Neural cell (in vitro differentiated cells): ENCODE results near the gene RANBP10. TPM values are rescaled to one million over a fixed set of nuclear protein-coding genes. Genes with fewer than 3 reads are reported as not detected.

Experiments used
- H2AFZ ChIP-seq: fragments of 200-600, 300-800 bp; sonication (generic), shearing (Covaris generic); 2 replicates; pipeline ENCODE4 v1.6.0; 2014; ENCODE audit warnings: low read depth, mild to moderate bottlenecking, antibody characterized with exemption, low read length, moderate library complexity
- H3F3A ChIP-seq: fragments of 200-600 bp; shearing (Covaris generic); 2 replicates; pipeline ENCODE4 v1.6.1; 2016; ENCODE audit warnings: mild to moderate bottlenecking, moderate library complexity, mixed read lengths, antibody characterized with exemption, low read length; ENCODE audit not compliant: insufficient read depth, poor library complexity, severe bottlenecking
- H3K27ac ChIP-seq: fragments of 200-600, 300-800 bp; sonication (generic), shearing (Covaris generic); 2 replicates; pipeline ENCODE4 v1.5.1; 2014; ENCODE audit warnings: mild to moderate bottlenecking, low read length, moderate library complexity
- H3K27me3 ChIP-seq: fragments of 300-800, 200-600 bp; sonication (generic), shearing (Covaris generic); 2 replicates; pipeline ENCODE4 v1.6.0; 2014; ENCODE audit warnings: mild to moderate bottlenecking, low read depth, low read length, moderate library complexity; ENCODE audit not compliant: insufficient read depth
- H3K36me3 ChIP-seq: fragments of 300-800, 200-600 bp; sonication (generic), shearing (Covaris generic); 2 replicates; pipeline ENCODE4 v1.5.1; 2014; ENCODE audit warnings: mild to moderate bottlenecking, antibody characterized with exemption, low read length, moderate library complexity; ENCODE audit not compliant: insufficient read depth
- H3K4me2 ChIP-seq: fragments of 300-800, 200-600 bp; sonication (generic), shearing (Covaris generic); 2 replicates; pipeline ENCODE4 v1.6.0; 2014; ENCODE audit warnings: mild to moderate bottlenecking, low read length
- H3K4me3 ChIP-seq: fragments of 300-800, 200-600 bp; sonication (generic), shearing (Covaris generic); 2 replicates; pipeline ENCODE4 v1.5.1; 2014; ENCODE audit warnings: mild to moderate bottlenecking, low read length, moderate library complexity
- H3K79me2 ChIP-seq: fragments of 200-600 bp; shearing (Covaris generic); replicated peaks from 2 replicates; pipeline ENCODE4 v1.6.0; 2014; ENCODE audit warnings: mild to moderate bottlenecking, low read length, moderate library complexity; ENCODE audit not compliant: insufficient read depth
- H3K9ac ChIP-seq: fragments of 300-800, 200-600 bp; sonication (generic), shearing (Covaris generic); 2 replicates; pipeline ENCODE4 v1.6.1; 2016; ENCODE audit warnings: mild to moderate bottlenecking, low read length, mixed read lengths
- H3K9me2 ChIP-seq: fragments of 200-600 bp; shearing (Covaris generic); 2 replicates; pipeline ENCODE4 v1.6.1; 2016; ENCODE audit warnings: mild to moderate bottlenecking, low read length, mixed read lengths; ENCODE audit not compliant: insufficient read depth
- H3K9me3 ChIP-seq: fragments of 200-600, 300-800 bp; sonication (generic), shearing (Covaris generic); 2 replicates; pipeline ENCODE4 v1.6.1; 2016; ENCODE audit warnings: mild to moderate bottlenecking, mixed run types, low read length, moderate library complexity, mixed read lengths
- H4K20me1 ChIP-seq: fragments of 200-600 bp; shearing (Covaris generic); 2 replicates; pipeline ENCODE4 v1.6.1; 2016; ENCODE audit warnings: mild to moderate bottlenecking, mixed run types; ENCODE audit not compliant: insufficient read depth
- EP300 ChIP-seq: fragments of 450-650 bp; conservative IDR thresholded peaks from 2 replicates; pipeline ENCODE4 v1.6.1; 2014; ENCODE audit warnings: antibody characterized with exemption, mild to moderate bottlenecking, moderate library complexity; ENCODE audit not compliant: poor library complexity, severe bottlenecking
- EZH2 ChIP-seq: fragments of 200-600, 300-800 bp; shearing (Covaris generic), sonication (generic); IDR thresholded peaks from 2 replicates; pipeline ENCODE4 v1.6.1; 2014; ENCODE audit warnings: antibody characterized with exemption, low read length, borderline replicate concordance, mild to moderate bottlenecking; ENCODE audit not compliant: insufficient read depth, poor library complexity, severe bottlenecking
- MXI1 ChIP-seq: fragments of 450-650 bp; conservative IDR thresholded peaks from 2 replicates; pipeline ENCODE4 v1.6.1; 2014; ENCODE audit warnings: antibody characterized with exemption, mild to moderate bottlenecking; ENCODE audit not compliant: poor library complexity, severe bottlenecking
- POLR2AphosphoS5 ChIP-seq: IDR thresholded peaks from 2 replicates; pipeline ENCODE4 v1.6.1; 2012
- RAD21 ChIP-seq: fragments of 450-650 bp; conservative IDR thresholded peaks from 2 replicates; pipeline ENCODE4 v1.6.1; 2014; ENCODE audit warnings: antibody characterized with exemption, mild to moderate bottlenecking, moderate library complexity
- SMC3 ChIP-seq: fragments of 450-650 bp; conservative IDR thresholded peaks from 2 replicates; pipeline ENCODE4 v1.6.1; 2014; ENCODE audit warnings: antibody characterized with exemption, mild to moderate bottlenecking, moderate library complexity; ENCODE audit not compliant: poor library complexity
- TAF1 ChIP-seq: IDR thresholded peaks from 2 replicates; pipeline ENCODE4 v1.6.1; 2012; ENCODE audit warnings: low read depth
- polyA plus RNA-seq: library from polyadenylated mRNA; depleted of rRNA; stranded (reverse); fragments of >200 nt; gene quantifications from 2 replicates; pipeline ENCODE4 v1.2.3, GENCODE V29; 2014
- TF ChIP-seq, protein P1 (sequence below): fragments of 450-650 bp; IDR thresholded peaks from 2 replicates; pipeline ENCODE4 v1.5.1; 2014; ENCODE audit warnings: antibody characterized with exemption, mild to moderate bottlenecking, moderate library complexity; ENCODE audit not compliant: poor library complexity, severe bottlenecking
- TF ChIP-seq, protein P2 (sequence below): IDR thresholded peaks from 2 replicates; pipeline ENCODE4 v1.6.1; 2012; ENCODE audit warnings: borderline replicate concordance

Gene RANBP10
- polyA plus RNA-seq, 1 donor from 2014 or later = 10.9 TPM

DNA sequence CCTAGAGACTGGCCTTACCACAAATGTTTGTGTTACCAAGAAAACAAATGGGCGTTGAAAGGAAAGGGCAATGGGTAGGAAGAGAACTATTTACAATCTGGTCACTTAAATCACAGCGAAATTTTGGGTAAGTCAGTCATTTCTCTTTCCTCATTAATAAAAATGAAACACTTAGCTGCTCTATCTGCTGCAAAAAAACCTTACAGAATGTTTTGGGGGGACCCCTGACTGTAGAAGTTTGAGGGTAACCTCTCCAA is 39.6 kb upstream of the RANBP10 start:
- TF ChIP-seq EP300 (no peak), TAF1 (no peak)
- Histone ChIP-seq H3K36me3 (no peaks in the 10 kb centered on the region), H3K4me3 (peak overlapping the region; percentile 97), H3K79me2 (peaks cover 53% of the 10 kb centered on the region), H3K27me3 (no peaks in the 10 kb centered on the region), H3K9ac (peak overlapping the region; percentile 90), H3K4me2 (peak overlapping the region; percentile 99), H2AFZ (peak overlapping the region; percentile 87), H3K27ac (peak overlapping the region; percentile 92), H3F3A (no peaks in the 10 kb centered on the region), H3K9me3 (no peaks in the 10 kb centered on the region), H3K9me2 (no peaks in the 10 kb centered on the region), H4K20me1 (no peaks in the 10 kb centered on the region)

DNA sequence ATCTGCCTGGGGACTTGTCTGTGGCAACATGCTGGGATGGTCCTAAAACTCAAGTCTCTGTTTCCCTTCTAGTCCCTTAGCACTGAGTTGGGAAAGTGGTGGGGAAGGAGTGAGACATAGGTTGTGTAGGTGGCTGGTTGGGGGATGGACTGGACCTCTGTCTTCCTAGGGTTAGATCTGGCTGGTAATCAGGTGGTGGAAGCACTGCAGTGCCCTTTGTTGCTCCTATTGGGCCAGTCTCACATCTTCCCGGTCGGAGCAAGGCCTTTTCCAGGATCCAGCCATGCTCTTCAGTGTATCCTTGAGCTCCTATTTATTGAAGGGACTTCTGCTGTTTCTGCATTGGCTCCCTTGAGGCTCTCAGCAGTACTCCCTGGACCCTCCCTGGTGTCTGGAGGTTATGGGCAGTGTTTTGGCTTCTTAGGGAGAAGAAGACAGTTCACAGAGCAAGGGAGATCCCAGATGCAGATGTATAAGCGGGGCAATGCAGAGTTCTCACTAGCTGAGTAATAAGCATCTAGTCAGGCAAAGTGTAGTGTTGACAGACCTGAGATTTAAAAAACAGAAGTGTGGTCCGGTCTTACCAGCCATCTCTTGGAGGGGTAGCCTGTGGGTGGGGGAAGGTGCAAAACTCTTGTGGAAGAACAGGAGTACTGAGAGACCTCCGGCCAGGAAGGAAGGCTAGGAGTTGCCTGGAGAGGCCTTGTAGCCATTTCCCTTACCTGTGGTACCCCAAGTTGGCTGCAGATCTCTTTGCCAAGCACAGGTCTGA is 39.1 kb upstream of the RANBP10 start:
- H4K20me1 ChIP-seq = no peaks in the 10 kb centered on the region
- no peaks in the 10 kb centered on the region for H3K27me3 ChIP-seq
- peak overlapping the region; percentile 90 for H3K9ac ChIP-seq
- H3K27ac ChIP-seq = peak overlapping the region; percentile 92
- H3K36me3 ChIP-seq = no peaks in the 10 kb centered on the region
- H3K4me3 ChIP-seq = peak overlapping the region; percentile 97
- no peak for TF ChIP-seq TAF1
- no peak for TF ChIP-seq SMC3
- no peak for TF ChIP-seq POLR2AphosphoS5
- no peak for TF ChIP-seq EZH2
- TF ChIP-seq, protein P1, sequence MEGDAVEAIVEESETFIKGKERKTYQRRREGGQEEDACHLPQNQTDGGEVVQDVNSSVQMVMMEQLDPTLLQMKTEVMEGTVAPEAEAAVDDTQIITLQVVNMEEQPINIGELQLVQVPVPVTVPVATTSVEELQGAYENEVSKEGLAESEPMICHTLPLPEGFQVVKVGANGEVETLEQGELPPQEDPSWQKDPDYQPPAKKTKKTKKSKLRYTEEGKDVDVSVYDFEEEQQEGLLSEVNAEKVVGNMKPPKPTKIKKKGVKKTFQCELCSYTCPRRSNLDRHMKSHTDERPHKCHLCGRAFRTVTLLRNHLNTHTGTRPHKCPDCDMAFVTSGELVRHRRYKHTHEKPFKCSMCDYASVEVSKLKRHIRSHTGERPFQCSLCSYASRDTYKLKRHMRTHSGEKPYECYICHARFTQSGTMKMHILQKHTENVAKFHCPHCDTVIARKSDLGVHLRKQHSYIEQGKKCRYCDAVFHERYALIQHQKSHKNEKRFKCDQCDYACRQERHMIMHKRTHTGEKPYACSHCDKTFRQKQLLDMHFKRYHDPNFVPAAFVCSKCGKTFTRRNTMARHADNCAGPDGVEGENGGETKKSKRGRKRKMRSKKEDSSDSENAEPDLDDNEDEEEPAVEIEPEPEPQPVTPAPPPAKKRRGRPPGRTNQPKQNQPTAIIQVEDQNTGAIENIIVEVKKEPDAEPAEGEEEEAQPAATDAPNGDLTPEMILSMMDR = no peak
- TF ChIP-seq EP300 = no peak
- TF ChIP-seq MXI1 = no peak
- no peak for TF ChIP-seq RAD21
- TF ChIP-seq, protein P2, sequence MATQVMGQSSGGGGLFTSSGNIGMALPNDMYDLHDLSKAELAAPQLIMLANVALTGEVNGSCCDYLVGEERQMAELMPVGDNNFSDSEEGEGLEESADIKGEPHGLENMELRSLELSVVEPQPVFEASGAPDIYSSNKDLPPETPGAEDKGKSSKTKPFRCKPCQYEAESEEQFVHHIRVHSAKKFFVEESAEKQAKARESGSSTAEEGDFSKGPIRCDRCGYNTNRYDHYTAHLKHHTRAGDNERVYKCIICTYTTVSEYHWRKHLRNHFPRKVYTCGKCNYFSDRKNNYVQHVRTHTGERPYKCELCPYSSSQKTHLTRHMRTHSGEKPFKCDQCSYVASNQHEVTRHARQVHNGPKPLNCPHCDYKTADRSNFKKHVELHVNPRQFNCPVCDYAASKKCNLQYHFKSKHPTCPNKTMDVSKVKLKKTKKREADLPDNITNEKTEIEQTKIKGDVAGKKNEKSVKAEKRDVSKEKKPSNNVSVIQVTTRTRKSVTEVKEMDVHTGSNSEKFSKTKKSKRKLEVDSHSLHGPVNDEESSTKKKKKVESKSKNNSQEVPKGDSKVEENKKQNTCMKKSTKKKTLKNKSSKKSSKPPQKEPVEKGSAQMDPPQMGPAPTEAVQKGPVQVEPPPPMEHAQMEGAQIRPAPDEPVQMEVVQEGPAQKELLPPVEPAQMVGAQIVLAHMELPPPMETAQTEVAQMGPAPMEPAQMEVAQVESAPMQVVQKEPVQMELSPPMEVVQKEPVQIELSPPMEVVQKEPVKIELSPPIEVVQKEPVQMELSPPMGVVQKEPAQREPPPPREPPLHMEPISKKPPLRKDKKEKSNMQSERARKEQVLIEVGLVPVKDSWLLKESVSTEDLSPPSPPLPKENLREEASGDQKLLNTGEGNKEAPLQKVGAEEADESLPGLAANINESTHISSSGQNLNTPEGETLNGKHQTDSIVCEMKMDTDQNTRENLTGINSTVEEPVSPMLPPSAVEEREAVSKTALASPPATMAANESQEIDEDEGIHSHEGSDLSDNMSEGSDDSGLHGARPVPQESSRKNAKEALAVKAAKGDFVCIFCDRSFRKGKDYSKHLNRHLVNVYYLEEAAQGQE = no peak
- H3K9me3 ChIP-seq = no peaks in the 10 kb centered on the region
- H2AFZ ChIP-seq = no peak overlapping the region
- peaks cover 50% of the 10 kb centered on the region for H3K79me2 ChIP-seq
- peak overlapping the region; percentile 99 for H3K4me2 ChIP-seq
- H3K9me2 ChIP-seq = no peaks in the 10 kb centered on the region
- no peaks in the 10 kb centered on the region for H3F3A ChIP-seq
